Measurements from ENCODE around the gene PROX2.

DNA sequence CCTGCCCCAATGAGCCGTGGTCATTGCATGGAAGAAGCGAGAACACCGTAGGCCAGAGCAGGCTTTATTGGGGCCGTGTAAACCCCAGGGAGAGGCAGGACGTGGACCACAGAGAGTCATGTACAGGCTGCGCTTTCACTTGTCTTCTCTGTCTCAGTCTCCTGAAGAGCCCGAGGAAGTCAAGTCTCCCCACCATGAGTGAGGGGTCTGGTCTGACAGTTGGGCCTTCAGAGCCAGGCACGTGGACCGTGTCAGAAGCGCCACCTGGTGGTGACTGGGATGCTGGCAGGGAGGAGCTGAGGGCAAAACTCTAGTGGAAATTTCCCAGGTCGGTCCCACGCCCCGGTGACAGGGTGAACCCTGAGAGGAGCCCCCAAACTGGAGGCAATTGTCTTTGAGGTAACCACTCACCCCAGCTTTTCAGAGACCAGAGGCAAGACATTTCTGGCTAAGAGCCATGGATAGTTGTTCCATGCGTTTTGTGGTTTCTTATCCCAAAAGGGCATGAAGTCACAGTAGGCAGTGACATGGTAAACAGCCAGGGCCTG lies 29.7 kb upstream of the PROX2 start:
- TF ChIP-seq, protein P1, sequence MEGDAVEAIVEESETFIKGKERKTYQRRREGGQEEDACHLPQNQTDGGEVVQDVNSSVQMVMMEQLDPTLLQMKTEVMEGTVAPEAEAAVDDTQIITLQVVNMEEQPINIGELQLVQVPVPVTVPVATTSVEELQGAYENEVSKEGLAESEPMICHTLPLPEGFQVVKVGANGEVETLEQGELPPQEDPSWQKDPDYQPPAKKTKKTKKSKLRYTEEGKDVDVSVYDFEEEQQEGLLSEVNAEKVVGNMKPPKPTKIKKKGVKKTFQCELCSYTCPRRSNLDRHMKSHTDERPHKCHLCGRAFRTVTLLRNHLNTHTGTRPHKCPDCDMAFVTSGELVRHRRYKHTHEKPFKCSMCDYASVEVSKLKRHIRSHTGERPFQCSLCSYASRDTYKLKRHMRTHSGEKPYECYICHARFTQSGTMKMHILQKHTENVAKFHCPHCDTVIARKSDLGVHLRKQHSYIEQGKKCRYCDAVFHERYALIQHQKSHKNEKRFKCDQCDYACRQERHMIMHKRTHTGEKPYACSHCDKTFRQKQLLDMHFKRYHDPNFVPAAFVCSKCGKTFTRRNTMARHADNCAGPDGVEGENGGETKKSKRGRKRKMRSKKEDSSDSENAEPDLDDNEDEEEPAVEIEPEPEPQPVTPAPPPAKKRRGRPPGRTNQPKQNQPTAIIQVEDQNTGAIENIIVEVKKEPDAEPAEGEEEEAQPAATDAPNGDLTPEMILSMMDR (IDR thresholded peaks at IDR 0.05), result peak; percentile 89 to 96 (median 94)
- TF ChIP-seq POLR2A (IDR thresholded peaks at IDR 0.05), result no peak

All from adrenal gland (tissue), 5 donors.